Measurements from ENCODE around the gene SEC14L2.
"Not testable (repeated sequence)": the region's sequence is repeated elsewhere in the genome, so short reads cannot be mapped to it uniquely, and the experiment has no call there.

Gene SEC14L2

GRCh38 chr22:30430933-30431332 lies 34.1 kb downstream of the SEC14L2 start:
- DNase-seq, result no peak

DNA sequence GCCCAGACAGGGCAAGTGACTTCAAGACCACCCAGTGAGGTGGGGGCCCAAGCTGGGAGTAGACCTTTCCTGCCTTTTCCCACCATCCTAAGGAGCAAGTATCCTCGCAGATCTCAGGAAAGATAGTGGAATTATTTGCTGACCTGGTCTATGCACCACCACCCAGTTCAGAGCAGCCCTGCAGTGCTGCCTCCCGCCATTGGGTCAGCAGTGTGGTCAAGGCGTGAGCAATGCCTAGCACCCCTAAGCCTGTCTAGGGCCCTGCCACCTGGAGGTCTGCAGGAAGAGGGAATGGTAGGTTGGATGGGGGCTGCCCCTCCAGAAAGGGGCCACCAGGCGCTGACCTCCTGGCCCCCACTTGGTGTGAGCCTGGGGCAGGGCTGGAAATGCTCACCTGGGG lies 35.3 kb downstream of the SEC14L2 start:
- DNase-seq, result no peak

DNA sequence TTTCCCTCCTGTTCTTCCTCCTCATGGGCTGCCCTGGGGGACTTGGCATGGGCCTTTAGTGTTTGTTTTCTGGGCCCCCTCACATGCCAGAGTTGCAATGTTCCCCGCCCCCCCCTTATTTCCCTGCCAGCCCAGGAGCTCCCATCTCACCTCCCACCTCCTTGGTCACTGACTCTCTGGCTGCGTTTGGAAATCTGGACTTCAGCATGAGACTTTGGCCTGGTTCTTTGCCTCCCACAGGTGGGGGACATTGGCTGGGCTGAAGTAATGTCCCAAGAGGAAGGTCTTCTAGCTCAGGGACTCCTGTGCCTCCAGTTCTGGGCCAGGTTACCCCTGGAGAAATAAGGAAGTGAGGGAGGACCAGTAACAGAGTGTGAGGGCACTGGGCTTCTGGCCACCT lies 35.7 kb downstream of the SEC14L2 start:
- no peak for DNase-seq

DNA sequence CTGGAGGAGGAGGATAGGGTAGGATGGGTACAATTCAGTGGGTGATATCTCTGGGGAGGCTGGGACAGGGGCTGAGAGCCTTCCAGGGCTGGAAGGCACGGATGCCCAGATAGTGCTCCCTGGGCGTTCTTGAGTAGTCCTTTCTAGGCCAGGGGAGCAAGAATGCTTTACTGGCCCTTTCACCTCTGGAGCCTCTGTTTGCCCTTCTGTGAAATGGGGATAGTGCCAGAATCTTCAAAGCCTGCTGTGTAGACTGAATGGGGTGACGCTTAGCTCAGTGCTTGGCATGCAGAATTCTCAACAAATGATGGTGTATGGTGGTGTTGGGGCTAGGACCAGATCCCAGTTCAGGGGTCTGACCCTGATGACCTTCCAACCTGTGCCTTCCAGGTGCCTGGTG lies 36.4 kb downstream of the SEC14L2 start:
- DNase-seq, result no peak

- DNase-seq, result no peak
Observed at GRCh38 chr22:30433773-30434172, 37.0 kb downstream of the SEC14L2 start.

DNA sequence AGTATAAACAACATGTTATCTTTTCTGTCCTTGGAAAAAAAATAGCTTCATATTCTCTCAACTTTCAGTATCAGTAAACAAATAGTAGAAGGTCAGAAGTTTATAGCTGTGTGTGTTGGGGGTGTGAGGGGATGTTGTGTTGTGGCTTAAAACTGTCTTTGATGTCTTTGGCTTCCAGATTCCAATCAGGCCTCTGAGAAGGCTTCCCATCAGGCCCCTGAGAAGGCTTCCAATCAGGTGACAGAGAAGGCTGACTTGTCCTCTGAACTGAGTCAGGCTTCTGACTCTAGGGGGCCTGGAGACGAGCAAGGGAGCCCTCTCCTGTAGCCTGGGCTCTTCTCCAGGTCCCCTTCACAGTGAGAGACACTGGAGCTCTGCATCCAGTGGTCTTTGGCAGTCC lies 38.0 kb downstream of the SEC14L2 start:
- DNase-seq, result no peak

DNA sequence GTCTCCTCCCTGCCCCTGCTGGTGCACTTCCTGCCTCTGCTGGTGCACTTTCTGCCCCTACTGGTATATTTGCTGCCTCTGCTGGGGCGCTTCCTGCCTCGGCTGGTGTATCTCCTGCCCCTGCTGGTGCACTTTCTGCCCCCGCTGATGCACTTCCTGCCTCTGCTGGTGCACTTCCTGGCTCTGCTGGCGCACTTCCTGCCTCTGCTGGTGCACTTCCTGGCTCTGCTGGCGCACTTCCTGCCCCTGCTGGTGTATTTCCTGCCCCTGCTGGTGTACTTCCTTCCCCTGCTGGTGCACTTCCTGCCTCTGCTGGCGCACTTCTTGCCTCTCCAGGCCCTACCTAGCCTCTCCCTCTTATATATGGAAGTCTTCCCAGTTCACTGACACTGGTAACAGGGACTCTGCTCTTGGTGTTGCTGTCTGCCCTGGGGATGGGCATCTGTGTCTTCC lies 38.9 kb downstream of the SEC14L2 start:
- peak; percentile 70 to 74 for DNase-seq

GRCh38 chr22:30436196-30436595 lies 39.4 kb downstream of the SEC14L2 start:
- DNase-seq, result no peak

GRCh38 chr22:30438559-30438958 lies 41.7 kb downstream of the SEC14L2 start:
- DNase-seq, result no peak

DNA sequence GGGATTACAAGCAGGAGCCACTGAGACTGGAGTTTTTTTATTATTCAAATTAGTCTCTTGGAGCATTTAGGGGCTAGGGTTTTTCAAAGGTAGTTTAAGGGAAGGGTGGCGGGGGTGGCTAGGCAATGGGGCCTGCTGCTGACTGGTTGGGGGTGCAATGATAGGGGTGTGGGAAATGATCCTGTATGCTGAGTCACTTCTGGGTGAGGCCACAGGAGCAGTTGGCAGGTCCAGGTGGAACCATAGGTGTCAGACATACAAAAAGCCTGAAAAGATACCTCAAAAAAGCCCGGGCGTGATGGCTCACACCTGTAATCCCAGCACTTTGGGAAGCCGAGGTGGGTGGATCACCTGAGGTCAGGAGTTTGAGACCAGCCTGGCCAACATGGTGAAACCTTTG lies 42.4 kb downstream of the SEC14L2 start:
- DNase-seq, result no peak

GRCh38 chr22:30439836-30440235 lies 43.0 kb downstream of the SEC14L2 start:
- DNase-seq, result no peak

DNA sequence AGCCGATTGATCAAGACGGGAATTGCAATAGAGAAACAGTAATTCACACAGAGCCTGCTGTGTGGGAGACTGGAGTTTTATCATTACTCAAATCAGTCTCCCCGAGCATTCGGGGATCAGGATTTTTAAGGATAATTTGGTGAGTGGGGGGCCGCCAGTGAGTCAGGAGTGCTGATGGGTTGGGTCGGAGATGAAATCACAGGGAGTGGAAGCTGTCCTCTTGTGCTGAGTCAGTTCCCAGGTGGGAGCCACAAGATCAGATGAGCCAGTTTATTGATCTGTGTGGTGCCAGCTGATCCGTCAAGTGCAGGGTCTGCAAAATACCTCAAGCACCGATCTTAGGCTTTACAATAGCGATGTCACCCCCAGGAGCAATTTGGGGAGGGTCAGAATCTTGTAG lies 44.3 kb downstream of the SEC14L2 start:
- no peak for DNase-seq

- DNase-seq, result peak; percentile 22 to 44
Observed at GRCh38 chr22:30444632-30445437, 48.0 kb downstream of the SEC14L2 start.

- no peak for DNase-seq
Observed at GRCh38 chr22:30445438-30446145, 48.8 kb downstream of the SEC14L2 start.

DNA sequence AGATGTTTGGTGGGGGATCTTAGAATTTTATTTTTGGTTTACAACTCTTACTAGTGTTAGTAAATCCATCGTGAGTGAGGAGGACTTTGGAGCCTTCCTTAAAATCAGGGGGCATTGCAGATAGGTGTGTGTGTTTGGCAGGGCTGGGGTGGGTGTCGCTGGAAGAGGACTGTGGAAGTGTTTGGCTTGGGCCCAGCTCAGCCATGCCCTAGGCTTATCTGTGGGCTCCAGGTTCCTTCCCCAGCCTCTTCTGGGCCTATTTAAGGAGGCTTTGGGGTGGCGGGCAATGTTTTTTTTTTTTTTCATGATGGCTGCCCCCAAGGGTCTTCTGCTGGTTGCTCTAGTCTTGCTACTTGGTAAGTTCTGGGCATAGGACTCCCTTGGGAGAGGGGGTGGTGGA lies 50.8 kb downstream of the SEC14L2 start:
- no peak for DNase-seq

DNA sequence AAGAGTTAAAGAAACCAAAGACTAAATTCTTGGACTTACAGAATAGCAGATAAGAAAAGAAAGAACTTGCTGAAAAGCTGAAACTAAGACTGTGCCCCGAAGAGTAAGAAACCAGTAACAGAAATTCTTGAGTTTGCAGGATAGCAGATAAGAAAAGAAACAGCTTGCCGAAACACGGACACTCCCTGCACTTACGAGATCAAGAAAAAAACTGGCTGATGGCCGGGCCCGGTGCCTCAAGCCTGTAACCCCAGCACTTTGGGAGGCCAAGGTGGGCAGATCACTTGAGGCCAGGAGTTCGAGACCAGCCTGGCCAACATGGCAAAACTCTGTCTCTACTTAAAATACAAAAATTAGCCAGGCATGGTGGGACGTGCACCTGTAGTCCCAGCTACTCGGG lies 54.7 kb downstream of the SEC14L2 start:
- not testable (repeated sequence) for DNase-seq

- no peak for DNase-seq
Observed at GRCh38 chr22:30452861-30453260, 56.0 kb downstream of the SEC14L2 start.

DNA sequence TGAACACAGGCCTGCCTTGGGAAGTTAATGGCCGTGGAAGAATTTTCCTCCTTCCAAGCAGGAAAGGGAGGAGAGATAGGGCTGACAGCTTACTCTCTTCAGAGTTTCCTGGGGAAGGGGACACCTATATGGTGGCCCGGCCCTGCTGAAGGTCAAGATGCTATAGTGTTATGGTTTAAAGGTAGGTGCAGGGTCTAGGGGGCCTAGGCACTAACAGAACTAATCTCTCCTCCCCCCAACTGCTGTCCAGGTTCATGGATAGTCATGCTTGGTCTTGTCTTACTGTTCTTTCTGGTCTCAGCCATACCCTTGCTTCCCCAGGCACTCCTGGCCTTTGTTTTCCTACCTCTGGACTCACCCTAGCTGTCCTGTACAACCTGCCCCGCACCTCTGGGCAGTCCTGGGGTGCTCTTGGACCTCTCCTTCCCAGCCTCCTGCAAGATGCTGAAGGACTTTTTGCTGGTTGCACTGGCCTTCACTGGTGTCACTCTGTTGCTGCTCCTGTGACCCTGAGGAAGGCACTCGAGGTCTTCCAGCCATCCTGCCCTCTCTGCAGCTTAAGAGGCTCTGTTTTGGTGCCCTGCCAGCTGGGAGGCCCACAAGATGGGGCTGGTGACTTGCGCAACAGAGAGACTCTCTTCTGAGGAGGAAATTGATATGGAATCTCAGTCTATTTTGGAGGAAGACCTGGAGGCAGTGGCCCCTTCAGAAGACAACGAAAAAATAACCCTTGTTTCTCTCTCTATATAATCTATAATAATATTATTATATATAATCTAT lies 57.1 kb downstream of the SEC14L2 start:
- no peak for DNase-seq

- DNase-seq, result no peak
Observed at GRCh38 chr22:30455075-30455840, 58.4 kb downstream of the SEC14L2 start.

GRCh38 chr22:30457981-30458380 lies 61.2 kb downstream of the SEC14L2 start:
- DNase-seq, result no peak

DNA sequence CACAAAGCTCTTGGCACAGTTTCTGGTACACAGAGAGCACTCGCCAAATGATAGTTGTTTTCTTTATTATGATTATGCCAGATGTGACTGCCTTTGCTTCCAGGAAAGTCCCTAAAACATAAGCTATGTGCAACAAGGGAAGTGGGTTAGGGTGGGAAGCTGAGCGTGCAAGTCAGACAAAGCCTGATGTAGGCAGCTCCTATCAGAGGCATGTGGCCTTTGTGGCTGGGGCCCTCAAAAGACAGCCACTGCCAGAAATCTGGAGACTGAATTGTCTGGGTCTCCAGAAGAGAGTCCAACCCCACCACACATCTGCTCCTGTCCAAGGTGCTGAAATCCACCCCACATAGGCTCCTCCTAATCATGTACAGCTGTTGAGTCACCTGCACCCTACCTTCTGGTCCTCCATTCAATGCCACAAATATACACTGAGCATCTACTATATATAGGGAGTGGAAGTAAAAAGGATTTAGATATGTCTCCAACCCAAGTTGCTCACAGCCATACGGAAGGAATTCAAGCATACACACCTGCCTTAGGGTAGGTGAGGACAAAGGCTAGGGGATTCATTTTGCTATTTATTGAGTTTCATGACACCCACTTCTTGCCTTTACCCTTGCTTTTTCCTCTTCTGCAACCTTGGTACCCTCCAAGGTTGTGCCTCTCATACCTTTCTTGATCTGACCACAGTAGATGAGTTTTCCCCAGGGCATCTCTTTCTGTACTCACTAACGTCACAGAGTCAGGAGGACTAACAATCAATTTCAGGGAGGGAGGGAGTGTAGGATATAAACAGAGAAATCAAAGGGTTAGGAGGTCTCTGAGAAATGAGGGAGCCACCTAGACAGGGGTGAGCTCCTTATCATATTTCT lies 62.6 kb downstream of the SEC14L2 start:
- no peak for DNase-seq

DNA sequence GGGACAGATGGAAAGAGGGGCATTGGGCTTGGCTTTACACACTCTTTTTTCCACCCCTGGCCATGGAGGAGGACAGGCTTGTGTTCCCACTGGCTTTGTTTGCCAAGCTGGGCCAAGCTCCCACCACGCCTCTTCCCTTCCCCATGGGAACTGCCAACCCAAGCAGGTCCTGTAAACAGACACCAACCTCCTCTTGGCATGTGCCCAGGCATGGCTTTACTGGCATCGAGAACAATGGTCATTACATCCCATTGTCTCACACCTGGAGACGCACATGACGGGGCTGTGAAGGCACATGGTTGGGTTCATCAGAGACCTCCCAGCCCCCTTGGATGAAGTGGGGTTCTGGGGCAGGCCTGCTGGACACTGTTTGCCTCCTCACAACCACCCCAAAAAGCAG lies 63.3 kb downstream of the SEC14L2 start:
- DNase-seq, result no peak

Measured in activated CD4-positive, alpha-beta T cell treated with anti-CD3 and anti-CD28 coated beads, Interleukin-2, amount 50 U/mL, for 4 hours (primary cell).